H9 (cell line): Measurements from ENCODE around the gene UBE2L5. TPM values are rescaled to one million over a fixed set of nuclear protein-coding genes. Genes with fewer than 3 reads are reported as not detected.

Experiments
- DNase-seq: peaks from one replicate; pipeline ENCODE4 v3.0.0-alpha.2; 2017
- H2AFZ ChIP-seq: one replicate; pipeline ENCODE4 v1.6.1; 2013; ENCODE audit warnings: mild to moderate bottlenecking, low read length, control low read depth, moderate library complexity
- H2AK5ac ChIP-seq: 2 replicates; pipeline ENCODE4 v1.6.1; 2013; ENCODE audit warnings: low read length, control low read depth, mixed read lengths; ENCODE audit not compliant: insufficient read length
- H2BK120ac ChIP-seq: one replicate; pipeline ENCODE4 v1.6.1; 2013; ENCODE audit warnings: low read depth, mild to moderate bottlenecking, low read length, control low read depth, inconsistent platforms; ENCODE audit not compliant: poor library complexity, severe bottlenecking
- H2BK12ac ChIP-seq: 2 replicates; pipeline ENCODE4 v1.6.1; 2013; ENCODE audit warnings: low read length, control low read depth, mixed read lengths, low read depth; ENCODE audit not compliant: insufficient read length
- H2BK15ac ChIP-seq: 2 replicates; pipeline ENCODE4 v1.6.1; 2013; ENCODE audit warnings: low read depth, low read length, control low read depth
- H2BK20ac ChIP-seq: one replicate; pipeline ENCODE4 v1.6.1; 2013; ENCODE audit warnings: low read depth, mild to moderate bottlenecking, low read length, control low read depth, inconsistent platforms; ENCODE audit not compliant: poor library complexity, severe bottlenecking
- H2BK5ac ChIP-seq: 2 replicates; pipeline ENCODE4 v1.6.1; 2013; ENCODE audit warnings: low read length, control low read depth, mixed read lengths; ENCODE audit not compliant: insufficient read length
- H3K14ac ChIP-seq: 2 replicates; pipeline ENCODE4 v1.6.1; 2013; ENCODE audit warnings: low read length, control low read depth; ENCODE audit not compliant: insufficient read depth
- H3K18ac ChIP-seq: 2 replicates; pipeline ENCODE4 v1.6.1; 2013; ENCODE audit warnings: low read depth, mild to moderate bottlenecking, mixed read lengths, low read length, control low read depth; ENCODE audit not compliant: insufficient read length
- H3K23ac ChIP-seq: 2 replicates; pipeline ENCODE4 v1.6.1; 2013; ENCODE audit warnings: low read length, control low read depth, mixed read lengths, low read depth; ENCODE audit not compliant: insufficient read length
- H3K23me2 ChIP-seq: 2 replicates; pipeline ENCODE4 v1.6.1; 2013; ENCODE audit warnings: low read depth, mild to moderate bottlenecking, mixed read lengths, low read length, control low read depth; ENCODE audit not compliant: insufficient read length, poor library complexity, severe bottlenecking
- H3K27ac ChIP-seq: 2 replicates; pipeline ENCODE4 v1.5.1; 2013; ENCODE audit warnings: low read length, control low read depth, mixed read lengths, low read depth; ENCODE audit not compliant: insufficient read length
- H3K27me3 ChIP-seq: 2 replicates; pipeline ENCODE4 v1.6.1; 2013; ENCODE audit warnings: low read length, control low read depth, inconsistent platforms; ENCODE audit not compliant: insufficient read depth
- H3K4ac ChIP-seq: 2 replicates; pipeline ENCODE4 v1.6.1; 2013; ENCODE audit warnings: low read depth, mild to moderate bottlenecking, control low read depth, inconsistent platforms, low read length, moderate library complexity
- H3K4me1 ChIP-seq: 2 replicates; pipeline ENCODE4 v1.6.1; 2013; ENCODE audit warnings: low read length, control low read depth, inconsistent platforms; ENCODE audit not compliant: insufficient read depth
- H3K4me2 ChIP-seq: 2 replicates; pipeline ENCODE4 v1.6.1; 2013; ENCODE audit warnings: low read length, control low read depth, mixed read lengths; ENCODE audit not compliant: insufficient read length, insufficient read depth
- H3K56ac ChIP-seq: 2 replicates; pipeline ENCODE4 v1.6.1; 2013; ENCODE audit warnings: low read depth, mild to moderate bottlenecking, mixed read lengths, low read length, control low read depth; ENCODE audit not compliant: insufficient read length
- H3K79me1 ChIP-seq: 2 replicates; pipeline ENCODE4 v1.6.1; 2013; ENCODE audit warnings: low read depth, mild to moderate bottlenecking, moderate library complexity, low read length, control low read depth, inconsistent platforms; ENCODE audit not compliant: insufficient read depth, poor library complexity, severe bottlenecking
- H3K79me2 ChIP-seq: 2 replicates; pipeline ENCODE4 v1.6.1; 2013; ENCODE audit warnings: low read length, control low read depth, inconsistent platforms; ENCODE audit not compliant: insufficient read depth
- H3K9ac ChIP-seq: 2 replicates; pipeline ENCODE4 v1.6.1; 2013; ENCODE audit warnings: low read length, control low read depth, mixed read lengths; ENCODE audit not compliant: insufficient read length; ENCODE audit errors: extremely low read depth
- H3K9me3 ChIP-seq: one replicate; pipeline ENCODE4 v1.6.1; 2013; ENCODE audit warnings: low read depth, low read length, inconsistent platforms; ENCODE audit not compliant: control insufficient read depth
- H3T11ph ChIP-seq: one replicate; pipeline ENCODE4 v1.6.1; 2013; ENCODE audit warnings: mild to moderate bottlenecking, low read length, control low read depth, inconsistent platforms
- H4K20me1 ChIP-seq: one replicate; pipeline ENCODE4 v1.6.1; 2013; ENCODE audit not compliant: control insufficient read depth, insufficient read length, insufficient read depth
- H4K5ac ChIP-seq: 2 replicates; pipeline ENCODE4 v1.6.1; 2013; ENCODE audit warnings: low read depth, mild to moderate bottlenecking, mixed read lengths, low read length, control low read depth; ENCODE audit not compliant: insufficient read length
- H4K8ac ChIP-seq: replicated peaks from 2 replicates; pipeline ENCODE4 v1.6.1; 2013; ENCODE audit warnings: low read length, control low read depth, mixed read lengths, low read depth; ENCODE audit not compliant: insufficient read length
- H4K91ac ChIP-seq: 2 replicates; pipeline ENCODE4 v1.6.1; 2013; ENCODE audit warnings: low read depth, mild to moderate bottlenecking, moderate library complexity, mixed read lengths, low read length, control low read depth; ENCODE audit not compliant: insufficient read length
- H3K27ac Mint-ChIP-seq, 3 experiments: 2 replicates in 2 of 3; 3 replicates in 1 of 3; pipeline ENCODE4 v1.8.0; 2020 to 2021; ENCODE audit warnings: mixed read lengths in 3 of 3, mild to moderate bottlenecking in 1 of 3, moderate library complexity in 1 of 3
- H3K27me3 Mint-ChIP-seq: 2 replicates; pipeline ENCODE4 v1.8.0; 2021; ENCODE audit warnings: low read depth, mild to moderate bottlenecking, moderate library complexity, mixed read lengths
- H3K36me3 Mint-ChIP-seq, 3 experiments: 2 replicates in 2 of 3; 3 replicates in 1 of 3; pipeline ENCODE4 v1.8.0; 2020 to 2021; ENCODE audit warnings: low read depth in 3 of 3, mixed read lengths in 3 of 3; ENCODE audit not compliant: insufficient read depth in 1 of 3
- H3K4me1 Mint-ChIP-seq, 2 experiments: 2 replicates each; pipeline ENCODE4 v1.8.0; 2020; ENCODE audit warnings: mixed read lengths in 2 of 2
- H3K4me3 Mint-ChIP-seq, 2 experiments: 2 replicates in 1 of 2; 3 replicates in 1 of 2; pipeline ENCODE4 v1.8.0; 2020 to 2021; ENCODE audit warnings: mild to moderate bottlenecking in 2 of 2, mixed read lengths in 2 of 2, moderate library complexity in 1 of 2
- H3K9me3 Mint-ChIP-seq, 2 experiments: 2 replicates in 1 of 2; 3 replicates in 1 of 2; pipeline ENCODE4 v1.8.0; 2020; ENCODE audit warnings: mild to moderate bottlenecking in 2 of 2, mixed read lengths in 2 of 2, moderate library complexity in 1 of 2
- CTCF ChIP-seq: fragments of 200-600 bp; sonication (generic); conservative IDR thresholded peaks from 3 replicates; pipeline ENCODE4 v1.8.0; 2021; ENCODE audit warnings: antibody characterized with exemption, mild to moderate bottlenecking
- WGBS: extraction: QIAGEN DNeasy Blood & Tissue Kit; methylation state at CpG from one replicate; pipeline ENCODE4 v1.1.7; 2013; ENCODE audit warnings: missing lambda C conversion rate, low lambda C conversion rate, mixed read lengths; ENCODE audit not compliant: insufficient read length; ENCODE audit errors: extremely low coverage; 5-methylcytosine and 5-hydroxymethylcytosine counted together
- total RNA-seq: library from RNA; stranded (reverse); gene quantifications from 2 replicates; pipeline ENCODE4 v1.2.1, GENCODE V29; 2021

Gene UBE2L5
- total RNA-seq, 1 experiment from 2014 or later = 0.20 TPM

- Histone ChIP-seq H4K8ac (no peak overlapping the region), H3K23me2 (no peaks in the 10 kb centered on the region), H2BK20ac (no peak overlapping the region), H2BK12ac (no peak overlapping the region), H2AK5ac (no peak overlapping the region), H4K20me1 (no peaks in the 10 kb centered on the region), H3K56ac (no peak overlapping the region), H2BK5ac (no peak overlapping the region), H3K79me1 (no peaks in the 10 kb centered on the region), H2BK120ac (no peak overlapping the region), H3K9ac (no peak overlapping the region), H4K91ac (no peak overlapping the region), H3K9me3 (no peaks in the 10 kb centered on the region), H3K27ac (no peak overlapping the region), H2BK15ac (no peak overlapping the region), H2AFZ (no peak overlapping the region), H3K18ac (no peak overlapping the region), H3T11ph (no peak overlapping the region), H3K23ac (no peak overlapping the region), H3K79me2 (no peaks in the 10 kb centered on the region), H3K27me3 (no peaks in the 10 kb centered on the region), H3K4me1 (no peaks in the 10 kb centered on the region), H3K14ac (no peak overlapping the region), H3K4me2 (no peak overlapping the region), H3K4ac (no peak overlapping the region), H4K5ac (no peak overlapping the region)
- Mint-ChIP-seq H3K4me3 (no peak overlapping the region; a peak in 1 of 5 replicates), H3K9me3 (no peaks in the 10 kb centered on the region), H3K4me1 (peaks cover 11 to 12% of the 10 kb centered on the region in 2 experiments), H3K27me3 (peaks cover 4% of the 10 kb centered on the region; the same call in 1 of the 2 replicates), H3K27ac (no peak overlapping the region), H3K36me3 (no peaks in the 10 kb centered on the region; a peak in 1 of 7 replicates)
- DNase-seq = no peak
- WGBS = no CpG with 5 or more reads among the region's 3 CpGs
- TF ChIP-seq CTCF = no peak
Observed at GRCh38 chr13:30429235-30429634, 6.9 kb downstream of the UBE2L5 start.
